Measurements from ENCODE around the gene RAD9B.
A peak's percentile ranks its signal among the peaks of the same experiment; 100 is the strongest.

The RAD9B gene

GRCh38 chr12:110528277-110528839 is 26.2 kb downstream of the RAD9B start:
- no peak for DNase-seq

GRCh38 chr12:110530511-110530910 is 28.4 kb downstream of the RAD9B start:
- DNase-seq = no peak

- no peak for DNase-seq
Measured at GRCh38 chr12:110531741-110532333, 29.7 kb downstream of the RAD9B start.

GRCh38 chr12:110532644-110533043 is 30.5 kb downstream of the RAD9B start:
- no peak for DNase-seq

DNA sequence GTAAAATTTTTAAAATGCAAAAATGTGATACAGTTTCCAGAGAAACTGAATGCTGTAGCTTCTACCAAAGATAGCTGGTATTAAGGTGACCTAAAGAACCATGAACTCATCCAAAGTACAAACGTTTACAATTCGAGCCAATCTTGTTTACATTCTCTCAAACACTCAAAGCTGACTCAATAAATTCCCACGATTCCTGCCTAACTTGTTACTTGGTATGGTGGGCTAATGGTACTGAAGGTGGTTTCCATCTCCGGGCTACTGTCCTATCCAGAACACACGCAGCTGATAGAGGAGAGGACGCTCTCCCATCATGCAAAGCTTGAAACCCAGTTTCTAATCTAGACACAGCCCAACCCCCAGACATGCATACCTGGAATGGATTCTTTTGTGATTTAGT is 31.5 kb downstream of the RAD9B start:
- no peak for DNase-seq

GRCh38 chr12:110534811-110535210 is 32.7 kb downstream of the RAD9B start:
- no peak for DNase-seq

DNA sequence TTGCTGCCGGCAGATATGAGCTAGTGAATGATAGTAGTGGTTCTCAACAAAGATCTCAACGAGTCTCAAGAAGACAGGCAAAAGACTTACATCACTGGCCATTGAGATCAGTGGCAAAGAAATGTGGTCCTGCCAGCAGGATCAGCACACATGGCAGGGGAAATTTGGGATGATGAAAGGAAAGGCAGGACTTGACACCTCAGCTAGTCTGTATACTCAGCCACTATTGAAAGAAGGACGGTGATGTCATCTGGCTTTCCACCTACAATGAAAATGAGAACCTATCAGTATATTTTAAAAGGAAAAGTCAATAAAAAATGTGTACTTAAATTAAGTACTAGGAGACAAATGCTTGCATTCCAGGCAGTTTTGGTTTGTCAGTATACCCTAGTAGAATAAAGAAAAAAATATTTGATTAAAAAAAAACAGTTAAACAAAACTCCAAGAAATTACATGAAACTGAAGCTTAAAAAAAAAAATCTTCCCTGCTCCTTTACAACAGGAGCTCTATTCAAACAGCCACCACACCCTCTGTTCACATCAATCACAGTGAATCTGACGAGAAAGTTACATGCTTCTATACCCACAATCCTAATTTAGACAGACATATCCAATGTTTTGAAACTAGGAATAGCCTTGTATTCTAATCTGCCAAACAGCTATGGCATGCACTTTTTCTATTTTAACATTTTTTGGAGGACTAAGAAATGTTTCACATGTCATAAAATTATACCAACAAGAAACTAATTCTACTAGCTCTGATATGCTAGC is 34.9 kb downstream of the RAD9B start:
- DNase-seq = no peak

GRCh38 chr12:110537605-110538409 is 35.7 kb downstream of the RAD9B start:
- no peak for DNase-seq

- DNase-seq = no peak
Measured at GRCh38 chr12:110538869-110539622, 36.9 kb downstream of the RAD9B start.

DNA sequence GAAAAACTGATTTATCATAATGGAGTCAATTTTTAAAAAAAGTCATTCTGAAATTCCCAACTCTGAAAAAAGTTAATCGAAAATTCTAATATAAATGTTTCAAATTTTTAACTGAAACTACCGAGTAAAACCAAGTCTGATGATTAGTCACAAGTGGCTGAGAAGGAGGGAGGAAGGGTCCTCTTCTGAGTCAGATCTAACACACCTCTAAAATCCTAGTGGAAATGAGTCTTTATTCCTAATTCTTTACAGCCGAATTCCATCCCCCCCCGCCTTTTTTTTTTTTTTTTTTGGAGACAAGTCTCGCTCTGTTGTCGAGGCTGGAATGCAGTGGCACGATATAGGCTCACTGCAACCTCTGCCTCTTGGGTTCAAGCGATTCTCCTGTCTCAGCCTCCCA is 37.9 kb downstream of the RAD9B start:
- DNase-seq = no peak

- no peak for DNase-seq
Measured at GRCh38 chr12:110543252-110543959, 41.3 kb downstream of the RAD9B start.

DNA sequence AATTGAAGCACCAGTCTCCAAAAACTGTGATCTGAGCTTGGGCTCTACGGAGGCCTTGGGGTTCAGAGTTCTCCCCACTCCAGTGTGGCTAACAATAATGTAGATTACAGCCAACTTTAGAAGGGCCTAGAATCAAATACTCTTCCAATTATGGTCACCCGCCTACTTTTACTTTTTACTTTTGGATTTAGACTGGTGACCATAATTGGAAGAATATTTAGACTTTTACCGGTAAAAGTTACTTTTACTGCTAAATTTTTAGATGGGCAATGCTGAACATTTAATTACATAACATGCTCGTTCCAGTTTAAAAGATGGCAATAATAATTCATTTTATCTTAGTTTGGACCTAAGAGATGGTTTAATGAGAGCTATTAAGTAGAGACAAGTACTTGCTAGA is 41.8 kb downstream of the RAD9B start:
- DNase-seq = no peak

DNA sequence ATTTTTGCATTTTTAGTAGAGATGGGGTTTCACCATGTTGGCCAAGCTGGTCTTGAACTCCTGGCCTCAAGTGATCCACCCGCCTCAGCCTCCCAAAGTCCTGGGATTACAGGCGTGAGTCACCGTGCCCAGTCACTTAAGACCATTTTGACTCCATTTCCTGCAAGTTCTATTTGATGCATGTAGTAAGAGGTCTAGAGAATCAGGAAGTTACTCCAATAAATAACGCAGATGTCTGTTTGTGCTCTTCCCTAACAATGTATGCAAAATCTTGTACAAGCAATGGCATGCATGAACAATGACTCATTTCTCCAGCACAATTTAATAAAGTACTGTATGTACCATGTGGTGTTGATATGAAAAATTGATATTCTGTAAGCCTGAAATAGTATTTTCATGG is 43.1 kb downstream of the RAD9B start:
- peak in 1 of 2 experiments; percentile 13 for DNase-seq

- no peak for DNase-seq
Measured at GRCh38 chr12:110545812-110546211, 43.7 kb downstream of the RAD9B start.

DNA sequence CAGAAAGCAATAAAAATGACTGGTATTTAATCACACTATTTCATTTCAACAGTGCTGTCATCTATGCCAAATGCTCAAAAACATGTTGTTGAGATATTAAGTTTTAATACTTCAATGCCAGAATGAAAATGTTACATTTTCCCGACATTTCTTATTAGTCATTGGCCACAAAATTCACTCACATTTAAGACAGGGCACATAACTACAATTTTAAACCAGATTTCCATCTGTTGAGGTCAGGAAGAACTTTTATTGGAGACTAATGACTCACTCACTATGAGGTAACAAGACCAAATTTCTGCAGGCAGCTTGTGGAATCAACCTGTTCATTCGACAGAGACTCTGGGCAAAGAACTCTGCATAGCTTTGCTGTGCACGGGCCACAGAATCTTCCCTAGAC is 44.2 kb downstream of the RAD9B start:
- DNase-seq = no peak

DNA sequence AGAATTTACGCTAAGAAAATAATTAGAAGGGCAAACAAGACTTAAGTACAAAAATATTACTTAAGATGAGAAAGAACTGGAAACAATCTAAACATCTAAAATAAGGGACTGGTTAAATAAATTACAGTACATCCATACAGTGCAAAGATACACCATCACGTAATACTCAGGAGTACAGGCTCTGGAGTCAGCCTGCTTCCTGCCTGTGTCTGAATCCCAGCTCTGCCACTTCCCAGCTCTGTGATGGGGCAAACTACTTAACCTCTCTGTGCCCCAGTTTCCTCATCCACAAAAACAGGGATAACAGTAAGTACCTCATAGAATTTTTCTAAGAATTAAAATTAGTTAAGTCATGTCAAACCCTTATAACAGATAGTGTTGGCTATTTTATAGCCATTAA is 45.0 kb downstream of the RAD9B start:
- no peak for DNase-seq

GRCh38 chr12:110548678-110549077 is 46.5 kb downstream of the RAD9B start:
- DNase-seq = no peak

DNA sequence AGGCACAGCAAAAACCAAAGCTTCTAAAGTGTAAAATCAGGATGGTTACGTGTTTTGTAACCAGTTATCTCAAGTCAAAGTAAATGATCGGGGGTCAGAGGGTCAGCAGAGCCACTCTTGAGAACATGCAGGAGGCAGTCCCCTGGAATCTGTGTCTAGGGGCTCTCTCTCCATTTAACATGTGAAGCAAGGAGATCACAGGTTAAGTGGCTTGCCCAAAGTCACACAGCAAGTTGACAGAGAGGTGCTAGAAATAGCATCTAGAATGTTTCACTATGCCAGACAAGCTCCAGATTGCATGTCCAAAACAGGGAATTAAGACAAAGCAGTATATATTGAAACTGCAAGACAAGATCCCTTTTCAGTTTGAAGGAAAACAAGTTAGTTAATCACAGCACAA is 47.6 kb downstream of the RAD9B start:
- no peak for DNase-seq

GRCh38 chr12:110550981-110551380 is 48.9 kb downstream of the RAD9B start:
- no peak for DNase-seq
